Tracheal epithelial cell (primary cell): Measurements from ENCODE around the gene CFAP70. TPM values are rescaled to one million over a fixed set of nuclear protein-coding genes. Genes with fewer than 3 reads are reported as not detected.

Source experiments
- total RNA-seq: library from RNA; depleted of rRNA; stranded (reverse); fragments of >200 nt; gene quantifications from 2 replicates; pipeline ENCODE4 v1.2.1, GENCODE V29; 2014

The CFAP70 gene
- total RNA-seq: 0.96 and 1.3 TPM in 2 replicates

GRCh38 chr10:73358331-73359279, at the start of gene CFAP70:
Gene CFAP70, minus strand, starts transcription at chr10:73358864. Its CDS starts 4,068 bp downstream, at chr10:73354796.

GRCh38 chr10:73252445-73253224, 106.0 kb downstream of the CFAP70 start, which contains the start of gene MRPS16:
Gene MRPS16, minus strand, starts transcription at chr10:73252644. Its CDS starts 162 bp downstream, at chr10:73252482.

GRCh38 chr10:73246646-73247508, 111.8 kb downstream of the CFAP70 start, which contains the start of gene DNAJC9:
Gene DNAJC9, minus strand, starts transcription at chr10:73247255. Its CDS starts 66 bp downstream, at chr10:73247189.

Other genes with a start within 250 kb of the CFAP70 start
- gene NUDT13, start 248.4 kb downstream of the CFAP70 start, total RNA-seq: 0.72 and 1.3 TPM in 2 replicates
- gene ECD, start 190.9 kb downstream of the CFAP70 start, total RNA-seq: 16.4 and 21.2 TPM in 2 replicates
- gene FAM149B1, start 190.7 kb downstream of the CFAP70 start, total RNA-seq: 11.7 and 17.1 TPM in 2 replicates
- 21.7 and 30.4 TPM in 2 replicates for gene DNAJC9, start 111.6 kb downstream of the CFAP70 start, total RNA-seq
- gene MRPS16, start 106.2 kb downstream of the CFAP70 start, total RNA-seq: 69.4 and 85.5 TPM in 2 replicates
- gene ANXA7, start 55.2 kb upstream of the CFAP70 start, total RNA-seq: 109 and 124 TPM in 2 replicates
- gene MSS51, start 74.7 kb upstream of the CFAP70 start, total RNA-seq: 0.24 and 0.85 TPM in 2 replicates
- 19.2 and 19.8 TPM in 2 replicates for gene PPP3CB, start 137.2 kb upstream of the CFAP70 start, total RNA-seq
- 10.4 and 17.6 TPM in 2 replicates for gene USP54, start 232.5 kb upstream of the CFAP70 start, total RNA-seq